ENCODE results near the gene HSP90B1.

HSP90B1 gene

GRCh38 chr12:103969391-103969790, 39.2 kb downstream of the HSP90B1 start:
- H3K4me3 ChIP-seq (ENCODE audit: low read depth, low read length), result no peak overlapping the region

- H3K4me3 ChIP-seq (ENCODE audit: low read depth, low read length), result no peak overlapping the region
These were observed 43.7 kb downstream of the HSP90B1 start for GRCh38 chr12:103973909-103974308.

- H3K4me3 ChIP-seq (ENCODE audit: low read depth, low read length), result no peak overlapping the region
These were observed 45.2 kb downstream of the HSP90B1 start for GRCh38 chr12:103975368-103975767.

GRCh38 chr12:103978384-103978982, 48.3 kb downstream of the HSP90B1 start:
- H3K4me3 ChIP-seq (ENCODE audit: low read depth, low read length), result no peak overlapping the region

GRCh38 chr12:103986829-103987228, 56.6 kb downstream of the HSP90B1 start:
- no peak overlapping the region for H3K4me3 ChIP-seq (ENCODE audit: low read depth, low read length)

- no peak overlapping the region for H3K4me3 ChIP-seq (ENCODE audit: low read depth, low read length)
These were observed 64.0 kb downstream of the HSP90B1 start for GRCh38 chr12:103994235-103994634.

- no peak overlapping the region for H3K4me3 ChIP-seq (ENCODE audit: low read depth, low read length)
These were observed 66.4 kb downstream of the HSP90B1 start for GRCh38 chr12:103996595-103996994.

GRCh38 chr12:103997286-103997900, 67.2 kb downstream of the HSP90B1 start:
- no peak overlapping the region for H3K4me3 ChIP-seq (ENCODE audit: low read depth, low read length)

Data from iPS-11a (cell line).